ENCODE data around the gene PNKD. TPM values are rescaled to one million over a fixed set of nuclear protein-coding genes. Genes with fewer than 3 reads are reported as not detected.
"Not testable (repeated sequence)": the region's sequence is repeated elsewhere in the genome, so short reads cannot be mapped to it uniquely, and the experiment has no call there.

Gene PNKD
- total and polyA plus RNA-seq, 2 experiments from 2014 or later, result 28.2 to 83.3 TPM

DNA sequence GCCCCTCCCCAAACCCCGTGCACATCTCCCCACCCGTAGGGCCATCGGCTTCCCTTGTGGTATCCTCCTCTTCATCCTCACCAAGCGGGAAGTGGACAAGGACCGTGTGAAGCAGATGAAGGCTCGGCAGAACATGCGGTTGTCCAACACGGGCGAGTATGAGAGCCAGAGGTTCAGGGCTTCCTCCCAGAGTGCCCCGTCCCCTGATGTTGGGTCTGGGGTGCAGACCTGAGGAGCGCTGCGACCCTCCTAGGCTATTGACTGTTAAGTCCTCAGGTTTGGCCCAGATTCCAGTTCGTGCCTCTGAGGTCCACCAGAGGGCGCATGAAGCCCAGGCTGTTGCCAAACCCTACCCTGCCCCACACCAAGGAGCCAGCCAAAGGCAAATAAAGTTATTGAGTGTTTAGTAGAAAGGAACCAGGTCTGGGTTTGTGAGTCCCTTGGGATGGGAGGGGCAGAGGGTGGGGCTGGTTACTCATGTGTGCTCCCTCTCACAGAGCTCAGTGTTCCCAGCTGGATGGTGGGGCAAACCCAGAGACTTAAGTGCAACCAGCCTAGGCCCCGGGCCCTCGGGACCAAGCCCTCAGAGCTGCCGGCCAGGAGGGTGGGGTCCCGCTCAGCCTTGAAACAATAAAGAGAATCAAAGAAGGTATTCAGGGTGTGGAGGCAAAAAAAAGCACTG is 2.4 kb downstream of the PNKD start:
- Histone ChIP-seq H2AFZ (no peak overlapping the region), H4K20me1 (replicated peaks; ENCODE audit: insufficient read depth) (no peaks in the 10 kb centered on the region; the same call in 1 of the 2 replicates), H3K4me1 (ENCODE audit: insufficient read depth) (peaks cover 13% of the 10 kb centered on the region), H3K36me3 (ENCODE audit: insufficient read depth) (peaks cover 10% of the 10 kb centered on the region), H3K9me2 (ENCODE audit: insufficient read depth) (no peaks in the 10 kb centered on the region), H3K79me2 (replicated peaks; ENCODE audit: insufficient read depth) (peaks cover 17% of the 10 kb centered on the region), H3K27ac (ENCODE audit: low read depth) (no peak overlapping the region), H3K27me3 (ENCODE audit: insufficient read depth) (no peaks in the 10 kb centered on the region), H3K4me2 (no peak overlapping the region), H3F3A (replicated peaks; ENCODE audit: low read depth) (no peaks in the 10 kb centered on the region), H3K4me3 (no peak overlapping the region)
- Mint-ChIP-seq H3K27ac (no peak overlapping the region), H3K4me1 (peaks cover 23% of the 10 kb centered on the region), H3K4me3 (no peak overlapping the region), H3K9me3 (no peaks in the 10 kb centered on the region), H3K27me3 (ENCODE audit: insufficient read depth, low read depth, poor library complexity) (peaks cover 16% of the 10 kb centered on the region), H3K36me3 (ENCODE audit: low read depth) (peaks cover 34% of the 10 kb centered on the region)
- no peak for TF ChIP-seq NANOG (IDR thresholded peaks at IDR 0.05; ENCODE audit: borderline replicate concordance)
- TF ChIP-seq, protein P1, sequence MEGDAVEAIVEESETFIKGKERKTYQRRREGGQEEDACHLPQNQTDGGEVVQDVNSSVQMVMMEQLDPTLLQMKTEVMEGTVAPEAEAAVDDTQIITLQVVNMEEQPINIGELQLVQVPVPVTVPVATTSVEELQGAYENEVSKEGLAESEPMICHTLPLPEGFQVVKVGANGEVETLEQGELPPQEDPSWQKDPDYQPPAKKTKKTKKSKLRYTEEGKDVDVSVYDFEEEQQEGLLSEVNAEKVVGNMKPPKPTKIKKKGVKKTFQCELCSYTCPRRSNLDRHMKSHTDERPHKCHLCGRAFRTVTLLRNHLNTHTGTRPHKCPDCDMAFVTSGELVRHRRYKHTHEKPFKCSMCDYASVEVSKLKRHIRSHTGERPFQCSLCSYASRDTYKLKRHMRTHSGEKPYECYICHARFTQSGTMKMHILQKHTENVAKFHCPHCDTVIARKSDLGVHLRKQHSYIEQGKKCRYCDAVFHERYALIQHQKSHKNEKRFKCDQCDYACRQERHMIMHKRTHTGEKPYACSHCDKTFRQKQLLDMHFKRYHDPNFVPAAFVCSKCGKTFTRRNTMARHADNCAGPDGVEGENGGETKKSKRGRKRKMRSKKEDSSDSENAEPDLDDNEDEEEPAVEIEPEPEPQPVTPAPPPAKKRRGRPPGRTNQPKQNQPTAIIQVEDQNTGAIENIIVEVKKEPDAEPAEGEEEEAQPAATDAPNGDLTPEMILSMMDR (conservative IDR thresholded peaks at IDR 0.05; ENCODE audit: low read depth in 2 of 2), result peak; percentile 94
- TF ChIP-seq, protein P2, sequence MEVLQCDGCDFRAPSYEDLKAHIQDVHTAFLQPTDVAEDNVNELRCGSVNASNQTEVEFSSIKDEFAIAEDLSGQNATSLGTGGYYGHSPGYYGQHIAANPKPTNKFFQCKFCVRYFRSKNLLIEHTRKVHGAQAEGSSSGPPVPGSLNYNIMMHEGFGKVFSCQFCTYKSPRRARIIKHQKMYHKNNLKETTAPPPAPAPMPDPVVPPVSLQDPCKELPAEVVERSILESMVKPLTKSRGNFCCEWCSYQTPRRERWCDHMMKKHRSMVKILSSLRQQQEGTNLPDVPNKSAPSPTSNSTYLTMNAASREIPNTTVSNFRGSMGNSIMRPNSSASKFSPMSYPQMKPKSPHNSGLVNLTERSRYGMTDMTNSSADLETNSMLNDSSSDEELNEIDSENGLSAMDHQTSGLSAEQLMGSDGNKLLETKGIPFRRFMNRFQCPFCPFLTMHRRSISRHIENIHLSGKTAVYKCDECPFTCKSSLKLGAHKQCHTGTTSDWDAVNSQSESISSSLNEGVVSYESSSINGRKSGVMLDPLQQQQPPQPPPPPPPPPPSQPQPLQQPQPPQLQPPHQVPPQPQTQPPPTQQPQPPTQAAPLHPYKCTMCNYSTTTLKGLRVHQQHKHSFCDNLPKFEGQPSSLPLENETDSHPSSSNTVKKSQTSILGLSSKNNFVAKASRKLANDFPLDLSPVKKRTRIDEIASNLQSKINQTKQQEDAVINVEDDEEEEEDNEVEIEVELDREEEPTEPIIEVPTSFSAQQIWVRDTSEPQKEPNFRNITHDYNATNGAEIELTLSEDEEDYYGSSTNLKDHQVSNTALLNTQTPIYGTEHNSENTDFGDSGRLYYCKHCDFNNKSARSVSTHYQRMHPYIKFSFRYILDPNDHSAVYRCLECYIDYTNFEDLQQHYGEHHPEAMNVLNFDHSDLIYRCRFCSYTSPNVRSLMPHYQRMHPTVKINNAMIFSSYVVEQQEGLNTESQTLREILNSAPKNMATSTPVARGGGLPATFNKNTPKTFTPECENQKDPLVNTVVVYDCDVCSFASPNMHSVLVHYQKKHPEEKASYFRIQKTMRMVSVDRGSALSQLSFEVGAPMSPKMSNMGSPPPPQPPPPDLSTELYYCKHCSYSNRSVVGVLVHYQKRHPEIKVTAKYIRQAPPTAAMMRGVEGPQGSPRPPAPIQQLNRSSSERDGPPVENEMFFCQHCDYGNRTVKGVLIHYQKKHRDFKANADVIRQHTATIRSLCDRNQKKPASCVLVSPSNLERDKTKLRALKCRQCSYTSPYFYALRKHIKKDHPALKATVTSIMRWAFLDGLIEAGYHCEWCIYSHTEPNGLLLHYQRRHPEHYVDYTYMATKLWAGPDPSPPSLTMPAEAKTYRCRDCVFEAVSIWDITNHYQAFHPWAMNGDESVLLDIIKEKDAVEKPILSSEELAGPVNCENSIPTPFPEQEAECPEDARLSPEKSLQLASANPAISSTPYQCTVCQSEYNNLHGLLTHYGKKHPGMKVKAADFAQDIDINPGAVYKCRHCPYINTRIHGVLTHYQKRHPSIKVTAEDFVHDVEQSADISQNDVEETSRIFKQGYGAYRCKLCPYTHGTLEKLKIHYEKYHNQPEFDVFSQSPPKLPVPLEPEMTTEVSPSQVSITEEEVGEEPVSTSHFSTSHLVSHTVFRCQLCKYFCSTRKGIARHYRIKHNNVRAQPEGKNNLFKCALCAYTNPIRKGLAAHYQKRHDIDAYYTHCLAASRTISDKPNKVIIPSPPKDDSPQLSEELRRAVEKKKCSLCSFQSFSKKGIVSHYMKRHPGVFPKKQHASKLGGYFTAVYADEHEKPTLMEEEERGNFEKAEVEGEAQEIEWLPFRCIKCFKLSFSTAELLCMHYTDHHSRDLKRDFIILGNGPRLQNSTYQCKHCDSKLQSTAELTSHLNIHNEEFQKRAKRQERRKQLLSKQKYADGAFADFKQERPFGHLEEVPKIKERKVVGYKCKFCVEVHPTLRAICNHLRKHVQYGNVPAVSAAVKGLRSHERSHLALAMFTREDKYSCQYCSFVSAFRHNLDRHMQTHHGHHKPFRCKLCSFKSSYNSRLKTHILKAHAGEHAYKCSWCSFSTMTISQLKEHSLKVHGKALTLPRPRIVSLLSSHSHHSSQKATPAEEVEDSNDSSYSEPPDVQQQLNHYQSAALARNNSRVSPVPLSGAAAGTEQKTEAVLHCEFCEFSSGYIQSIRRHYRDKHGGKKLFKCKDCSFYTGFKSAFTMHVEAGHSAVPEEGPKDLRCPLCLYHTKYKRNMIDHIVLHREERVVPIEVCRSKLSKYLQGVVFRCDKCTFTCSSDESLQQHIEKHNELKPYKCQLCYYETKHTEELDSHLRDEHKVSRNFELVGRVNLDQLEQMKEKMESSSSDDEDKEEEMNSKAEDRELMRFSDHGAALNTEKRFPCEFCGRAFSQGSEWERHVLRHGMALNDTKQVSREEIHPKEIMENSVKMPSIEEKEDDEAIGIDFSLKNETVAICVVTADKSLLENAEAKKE (CRISPR knock-in tag; IDR thresholded peaks at IDR 0.05), result no peak
- TF ChIP-seq EZH2 (IDR thresholded peaks at IDR 0.05; ENCODE audit: low read depth, unreplicated experiment), result no peak
- no peak for TF ChIP-seq JUNB (IDR thresholded peaks at IDR 0.05; ENCODE audit: unreplicated experiment)
- DNase-seq (ENCODE audit: low spot score) (peak; percentile 91), ATAC-seq (peak; percentile 46)

DNA sequence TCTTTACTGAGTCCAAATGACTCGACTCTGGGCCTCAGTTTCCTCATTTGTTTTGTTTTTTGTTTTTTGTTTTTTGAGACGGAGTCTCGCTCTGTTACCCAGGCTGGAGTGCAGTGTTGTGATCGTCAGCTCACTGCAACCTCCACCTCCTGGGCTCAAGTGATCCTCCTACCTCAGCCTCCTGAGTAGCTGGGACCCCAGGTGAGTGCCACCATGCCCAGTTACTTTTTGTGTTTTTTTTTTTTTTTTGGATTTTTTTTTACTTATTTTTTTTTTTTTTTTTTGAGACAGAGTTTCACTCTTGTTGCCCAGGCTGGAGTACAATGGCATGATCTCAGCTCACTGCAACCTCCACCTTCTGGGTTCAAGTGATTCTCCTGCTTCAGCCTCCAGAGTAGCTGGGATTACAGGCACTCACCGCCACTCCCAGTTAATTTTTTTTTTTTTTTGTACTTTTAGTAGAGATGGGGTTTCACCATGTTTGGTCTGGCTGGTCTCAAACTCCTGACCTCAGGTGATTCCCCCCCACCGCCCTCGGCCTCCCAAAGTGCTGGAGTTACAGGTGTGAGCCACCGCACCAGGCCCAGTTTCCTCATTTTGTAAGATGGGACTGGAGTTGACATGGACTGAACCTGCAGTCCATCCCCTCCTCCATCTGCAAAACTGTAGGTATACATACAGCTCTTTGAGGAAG is 3.0 kb downstream of the PNKD start:
- H3K9me3 Mint-ChIP-seq; H4K20me1 ChIP-seq (replicated peaks; ENCODE audit: insufficient read depth); H3K4me3 ChIP-seq; H3K4me3 Mint-ChIP-seq; H3K36me3 ChIP-seq (ENCODE audit: insufficient read depth); H3K27ac Mint-ChIP-seq; H3K9me2 ChIP-seq (ENCODE audit: insufficient read depth); DNase-seq (ENCODE audit: low spot score); H2AFZ ChIP-seq; H3K27me3 ChIP-seq (ENCODE audit: insufficient read depth); H3K27ac ChIP-seq (ENCODE audit: low read depth); H3K4me2 ChIP-seq; ATAC-seq; H3F3A ChIP-seq (replicated peaks; ENCODE audit: low read depth): not testable (repeated sequence)
- peaks cover 16% of the 10 kb centered on the region for H3K27me3 Mint-ChIP-seq (ENCODE audit: insufficient read depth, low read depth, poor library complexity)
- Histone ChIP-seq H3K4me1 (ENCODE audit: insufficient read depth) (peaks cover 13% of the 10 kb centered on the region), H3K79me2 (replicated peaks; ENCODE audit: insufficient read depth) (peaks cover 14% of the 10 kb centered on the region)
- H3K36me3 Mint-ChIP-seq (ENCODE audit: low read depth), result peaks cover 33% of the 10 kb centered on the region
- H3K4me1 Mint-ChIP-seq, result peaks cover 23% of the 10 kb centered on the region
